ENCODE results near the gene TRIP12.

The TRIP12 gene

DNA sequence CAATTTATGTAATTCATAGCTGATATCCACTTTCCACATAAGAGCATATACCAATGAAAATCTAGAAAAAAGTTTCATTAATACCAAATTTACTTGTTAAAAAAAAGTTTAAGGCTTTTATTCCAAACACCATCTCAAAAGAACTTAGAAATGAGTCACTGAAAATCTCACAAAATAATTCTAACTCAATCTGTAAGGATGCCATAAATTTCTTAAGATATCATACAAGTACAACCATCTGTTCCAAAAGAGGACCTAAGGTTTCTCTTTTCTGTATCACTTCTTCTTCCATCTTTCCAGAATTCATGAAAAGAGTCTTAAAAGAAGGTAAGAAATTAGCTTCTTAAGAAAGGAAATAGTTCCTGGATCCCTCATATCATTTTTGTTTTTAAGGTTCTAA is 60.4 kb downstream of the TRIP12 start:
- Mint-ChIP-seq H3K4me3 (no peak overlapping the region), H3K36me3 (ENCODE audit: low read depth) (peaks cover 39% of the 10 kb centered on the region), H3K9me3 (no peaks in the 10 kb centered on the region), H3K4me1 (no peaks in the 10 kb centered on the region), H3K27ac (no peak overlapping the region), H3K27me3 (ENCODE audit: low read depth, poor library complexity) (no peaks in the 10 kb centered on the region)
- no peak for TF ChIP-seq CTCF (IDR thresholded peaks at IDR 0.05)
- DNase-seq: no peak

DNA sequence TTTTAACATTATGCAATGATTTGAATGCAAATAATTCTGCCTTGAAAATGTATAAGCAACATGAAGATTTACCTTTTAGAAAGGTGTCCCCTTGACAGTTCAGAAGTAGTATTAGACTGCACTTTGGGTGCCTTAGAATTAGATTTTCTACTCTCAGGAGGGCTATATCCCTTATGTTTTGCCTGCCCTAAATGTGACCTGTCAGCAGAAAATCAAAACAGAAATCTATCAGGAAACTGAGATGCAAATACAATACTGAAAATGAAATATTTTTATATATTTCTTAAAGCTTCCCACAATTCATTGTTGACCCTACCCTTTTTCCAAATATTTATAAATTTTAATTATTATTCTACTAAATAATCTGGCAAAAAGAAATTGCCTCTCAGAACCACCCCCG is 61.5 kb downstream of the TRIP12 start:
- DNase-seq: no peak
- no peaks in the 10 kb centered on the region for H3K9me3 Mint-ChIP-seq
- no peak overlapping the region for H3K27ac Mint-ChIP-seq
- no peak for TF ChIP-seq CTCF (IDR thresholded peaks at IDR 0.05)
- no peaks in the 10 kb centered on the region for H3K27me3 Mint-ChIP-seq (ENCODE audit: low read depth, poor library complexity)
- no peaks in the 10 kb centered on the region for H3K4me1 Mint-ChIP-seq
- no peak overlapping the region for H3K4me3 Mint-ChIP-seq
- H3K36me3 Mint-ChIP-seq (ENCODE audit: low read depth): peaks cover 50% of the 10 kb centered on the region

- TF ChIP-seq CTCF (IDR thresholded peaks at IDR 0.05): no peak
- no peak for DNase-seq
- H3K27me3 Mint-ChIP-seq (ENCODE audit: low read depth, poor library complexity): no peaks in the 10 kb centered on the region
- no peak overlapping the region for H3K4me3 Mint-ChIP-seq
- H3K9me3 Mint-ChIP-seq: no peaks in the 10 kb centered on the region
- H3K36me3 Mint-ChIP-seq (ENCODE audit: low read depth): peaks cover 58% of the 10 kb centered on the region
- no peaks in the 10 kb centered on the region for H3K4me1 Mint-ChIP-seq
- peak overlapping the region; percentile 50 for H3K27ac Mint-ChIP-seq
Observed at GRCh38 chr2:229858351-229858750, 63.5 kb downstream of the TRIP12 start.

DNA sequence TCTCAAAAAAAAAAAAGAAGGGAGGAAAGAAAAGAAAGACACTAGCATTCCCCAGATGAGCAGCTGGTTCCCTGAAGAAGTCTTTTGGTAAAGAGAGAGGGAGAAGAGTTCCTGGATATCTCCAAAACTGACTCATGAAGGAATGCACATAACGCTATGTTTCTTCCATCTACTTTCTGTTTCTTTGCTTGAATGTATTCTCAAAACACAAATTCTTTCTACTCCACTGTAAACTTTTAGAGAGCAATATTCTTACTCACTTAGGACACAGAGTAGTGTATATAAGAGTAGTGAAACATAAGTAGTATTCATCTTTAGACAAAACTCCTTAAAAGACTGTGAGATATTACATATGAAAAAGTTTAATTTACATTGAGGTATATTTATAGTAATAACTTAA is 64.2 kb downstream of the TRIP12 start:
- TF ChIP-seq CTCF (IDR thresholded peaks at IDR 0.05): no peak
- DNase-seq: no peak
- Mint-ChIP-seq H3K4me1 (no peaks in the 10 kb centered on the region), H3K36me3 (ENCODE audit: low read depth) (peaks cover 66% of the 10 kb centered on the region), H3K4me3 (no peak overlapping the region), H3K27ac (no peak overlapping the region), H3K27me3 (ENCODE audit: low read depth, poor library complexity) (no peaks in the 10 kb centered on the region), H3K9me3 (no peaks in the 10 kb centered on the region)

DNA sequence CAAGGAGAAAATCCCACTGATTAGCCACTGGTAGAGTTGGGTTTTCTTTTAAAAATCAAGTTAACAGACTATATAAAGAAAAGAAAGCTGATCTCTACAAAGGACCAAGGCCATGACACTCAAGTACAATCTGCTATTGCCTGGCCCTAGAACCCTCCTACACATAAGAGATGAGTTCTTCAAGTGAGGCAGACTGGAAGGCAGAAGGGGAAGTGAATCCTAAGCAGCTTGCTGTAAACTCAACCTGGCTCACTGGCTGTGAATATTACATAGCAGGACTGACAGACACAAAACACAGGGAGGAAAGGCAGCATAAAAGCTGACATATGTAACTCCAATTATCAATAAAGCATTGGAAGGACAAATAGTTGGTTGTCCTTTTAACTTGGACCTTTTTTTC is 65.4 kb downstream of the TRIP12 start:
- Mint-ChIP-seq H3K9me3 (peaks cover 6% of the 10 kb centered on the region), H3K36me3 (ENCODE audit: low read depth) (peaks cover 78% of the 10 kb centered on the region), H3K27me3 (ENCODE audit: low read depth, poor library complexity) (no peaks in the 10 kb centered on the region), H3K4me1 (no peaks in the 10 kb centered on the region), H3K4me3 (no peak overlapping the region), H3K27ac (no peak overlapping the region)
- no peak for DNase-seq
- no peak for TF ChIP-seq CTCF (IDR thresholded peaks at IDR 0.05)

GRCh38 chr2:229855116-229855515 is 66.7 kb downstream of the TRIP12 start:
- DNase-seq: no peak
- Mint-ChIP-seq H3K4me3 (no peak overlapping the region), H3K9me3 (peaks cover 7% of the 10 kb centered on the region), H3K4me1 (no peaks in the 10 kb centered on the region), H3K27ac (no peak overlapping the region), H3K27me3 (ENCODE audit: low read depth, poor library complexity) (no peaks in the 10 kb centered on the region), H3K36me3 (ENCODE audit: low read depth) (peaks cover 87% of the 10 kb centered on the region)
- no peak for TF ChIP-seq CTCF (IDR thresholded peaks at IDR 0.05)
